ENCODE measurements around the gene TBCK.

TBCK gene

GRCh38 chr4:106036334-106036733 is 279.7 kb downstream of the TBCK start:
- no peak for DNase-seq

- DNase-seq: no peak
These were observed 280.8 kb downstream of the TBCK start for GRCh38 chr4:106035204-106035603.

- DNase-seq: no peak
These were observed 281.3 kb downstream of the TBCK start for GRCh38 chr4:106034751-106035150.

GRCh38 chr4:106034220-106034619 is 281.8 kb downstream of the TBCK start:
- peak; percentile 75 for DNase-seq

GRCh38 chr4:106033469-106033868 is 282.5 kb downstream of the TBCK start:
- DNase-seq: peak; percentile 28

GRCh38 chr4:106032851-106033286 is 283.1 kb downstream of the TBCK start:
- DNase-seq: peak; percentile 50

GRCh38 chr4:106022454-106022853 is 293.6 kb downstream of the TBCK start:
- no peak for DNase-seq

- peak; percentile 82 for DNase-seq
These were observed 294.1 kb downstream of the TBCK start for GRCh38 chr4:106021737-106022410.

- peak; percentile 69 for DNase-seq
These were observed 296.2 kb downstream of the TBCK start for GRCh38 chr4:106019771-106020170.

- no peak for DNase-seq
These were observed 298.0 kb downstream of the TBCK start for GRCh38 chr4:106017975-106018374.

- no peak for DNase-seq
These were observed 304.6 kb downstream of the TBCK start for GRCh38 chr4:106011387-106011786.

GRCh38 chr4:106010761-106011160 is 305.2 kb downstream of the TBCK start:
- DNase-seq: no peak

- DNase-seq: no peak
These were observed 313.0 kb downstream of the TBCK start for GRCh38 chr4:106002994-106003393.

GRCh38 chr4:105998171-105999063 is 317.6 kb downstream of the TBCK start:
- no peak for DNase-seq

- DNase-seq: no peak
These were observed 319.2 kb downstream of the TBCK start for GRCh38 chr4:105996845-105997244.

- no peak for DNase-seq
These were observed 321.0 kb downstream of the TBCK start for GRCh38 chr4:105994841-105995501.

GRCh38 chr4:105994061-105994460 is 321.9 kb downstream of the TBCK start:
- no peak for DNase-seq

GRCh38 chr4:105992641-105993305 is 323.2 kb downstream of the TBCK start:
- DNase-seq: peak; percentile 24

- DNase-seq: no peak
These were observed 324.3 kb downstream of the TBCK start for GRCh38 chr4:105991726-105992125.

Measured in NCI-H226 (cell line).